GM18502 (cell line): ENCODE results near the gene SMARCD2.
"Not testable (repeated sequence)": the region's sequence is repeated elsewhere in the genome, so short reads cannot be mapped to it uniquely, and the experiment has no call there.

Source experiments
- ATAC-seq: cut with Tn5 transposase; IDR thresholded peaks from one replicate; pipeline ENCODE4 v1.9.1; 2021; ENCODE audit warnings: mild to moderate bottlenecking; ENCODE audit not compliant: unreplicated experiment, poor library complexity

The SMARCD2 gene

GRCh38 chr17:63817736-63818385 is 24.6 kb downstream of the SMARCD2 start:
- no peak for ATAC-seq

GRCh38 chr17:63816669-63817068 is 25.8 kb downstream of the SMARCD2 start:
- no peak for ATAC-seq

DNA sequence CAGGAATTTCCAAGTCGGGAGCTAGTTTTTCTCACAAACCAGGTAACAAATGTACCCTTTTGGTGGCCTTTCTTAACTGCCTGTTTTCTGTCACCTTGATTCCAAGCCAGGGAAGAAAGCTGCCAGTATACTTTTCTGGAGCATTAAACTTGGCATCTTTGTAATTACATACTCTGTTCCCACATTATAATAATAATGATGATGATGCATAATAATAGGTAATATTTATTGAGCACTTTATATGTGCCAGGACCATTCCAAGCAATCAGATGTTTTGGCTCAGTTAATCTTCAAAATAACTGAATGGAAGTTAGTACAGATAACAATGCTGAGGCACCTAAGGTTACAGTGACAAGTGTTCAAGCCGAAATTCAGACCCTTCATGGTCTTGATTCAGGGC is 26.4 kb downstream of the SMARCD2 start:
- ATAC-seq = no peak

DNA sequence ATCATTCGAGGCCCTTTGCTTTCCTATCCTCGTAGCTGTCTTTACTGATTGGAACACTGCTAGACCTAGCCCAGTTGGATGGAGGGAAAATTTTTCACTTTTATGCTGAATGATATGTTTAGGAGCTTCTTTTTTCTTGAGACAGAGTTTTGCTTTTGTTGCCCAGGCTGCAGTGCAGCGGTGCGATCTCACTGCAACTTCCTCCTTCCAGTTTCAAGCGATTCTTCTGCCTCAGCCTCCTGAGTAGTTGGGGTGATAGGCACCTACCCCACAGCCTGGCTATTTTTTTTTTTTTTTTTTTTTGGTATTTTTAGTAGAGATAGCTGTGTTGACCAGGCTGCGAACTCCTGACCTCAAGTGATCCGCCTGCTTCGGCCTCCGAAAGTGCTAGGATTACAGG is 32.5 kb downstream of the SMARCD2 start:
- ATAC-seq = no peak

GRCh38 chr17:63805591-63805990 is 36.9 kb downstream of the SMARCD2 start:
- no peak for ATAC-seq

GRCh38 chr17:63804328-63804727 is 38.2 kb downstream of the SMARCD2 start:
- no peak for ATAC-seq

DNA sequence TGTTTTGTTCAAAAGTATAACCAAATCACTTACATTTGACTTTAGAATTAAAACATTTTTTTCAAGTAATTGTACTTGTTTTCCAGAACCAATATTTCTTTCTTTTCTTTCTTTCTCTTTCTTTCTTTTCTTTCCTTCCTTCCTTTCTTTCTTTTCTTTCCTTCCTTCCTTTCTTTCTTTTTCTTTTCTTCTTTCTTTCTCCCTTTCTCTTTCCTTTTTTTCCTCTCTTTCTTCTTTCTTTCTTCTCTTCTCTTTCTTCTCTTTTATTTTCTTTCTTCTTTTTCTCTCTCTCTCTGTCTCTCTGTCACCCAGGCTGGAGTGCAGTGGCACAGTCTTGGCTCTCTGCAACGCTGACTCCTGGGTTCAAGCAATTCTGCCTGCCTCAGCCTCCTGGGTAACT is 41.7 kb downstream of the SMARCD2 start:
- no peak for ATAC-seq

DNA sequence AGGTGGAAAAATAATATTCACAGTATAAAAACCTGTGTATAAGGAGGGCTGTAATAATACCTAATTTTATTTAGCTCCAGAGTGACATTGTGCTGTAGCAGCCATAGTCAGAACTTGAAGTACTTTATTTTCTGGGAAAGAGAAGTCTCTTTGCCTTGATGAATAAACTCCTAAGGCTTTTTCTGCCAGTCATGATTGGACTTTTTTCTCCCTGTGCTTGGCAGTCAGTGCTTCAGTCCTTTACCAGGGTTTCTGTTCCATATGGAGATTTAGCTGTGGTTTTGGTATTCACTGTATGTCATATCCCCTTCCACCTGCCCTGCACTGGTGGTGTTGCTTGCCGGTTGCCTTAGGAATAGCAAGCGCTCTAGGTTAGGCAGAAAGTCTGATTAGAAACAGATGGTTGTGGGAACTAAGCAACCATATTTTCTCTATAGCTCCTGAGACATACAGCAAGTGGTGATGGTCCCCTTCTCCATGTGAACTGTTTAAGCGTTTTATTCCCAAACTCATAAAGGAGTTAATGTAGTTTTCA is 43.8 kb downstream of the SMARCD2 start:
- ATAC-seq = no peak

GRCh38 chr17:63796375-63796774 is 46.1 kb downstream of the SMARCD2 start:
- ATAC-seq = not testable (repeated sequence)

GRCh38 chr17:63792055-63792729 is 50.3 kb downstream of the SMARCD2 start:
- ATAC-seq = no peak

GRCh38 chr17:63790057-63790456 is 52.4 kb downstream of the SMARCD2 start:
- no peak for ATAC-seq

DNA sequence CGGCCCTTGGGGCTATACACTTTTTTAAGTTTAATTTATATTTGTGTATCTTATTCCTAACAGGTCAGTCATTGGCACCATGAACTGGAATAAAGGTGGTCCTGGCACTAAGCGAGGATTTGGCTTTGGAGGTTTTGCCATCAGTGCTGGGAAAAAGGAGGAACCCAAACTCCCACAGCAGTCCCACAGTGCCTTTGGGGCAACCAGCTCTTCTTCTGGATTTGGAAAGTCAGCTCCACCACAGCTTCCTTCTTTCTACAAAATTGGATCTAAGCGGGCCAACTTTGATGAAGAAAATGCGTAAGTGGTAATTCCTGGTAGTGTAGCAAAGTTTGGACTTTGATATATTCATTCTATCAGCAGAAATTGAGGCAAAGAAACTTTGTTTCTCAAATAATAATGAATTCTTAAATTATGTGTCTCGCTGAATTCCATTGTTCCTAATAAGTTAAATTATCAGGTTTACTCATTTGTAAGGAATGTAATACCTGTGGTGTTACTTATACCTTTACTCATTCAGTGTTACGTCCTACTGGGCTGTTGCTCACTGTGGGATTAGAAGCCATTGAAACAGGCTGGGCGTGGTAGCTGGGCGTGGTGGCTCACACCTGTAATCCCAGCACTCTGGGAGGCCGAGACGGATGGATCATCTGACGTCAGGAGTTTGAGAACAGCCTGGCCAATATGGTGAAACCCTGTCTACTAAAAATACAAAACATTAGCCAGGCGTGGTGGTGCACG is 55.3 kb downstream of the SMARCD2 start:
- no peak for ATAC-seq

- ATAC-seq = no peak
Measured at GRCh38 chr17:63786117-63786516, 56.4 kb downstream of the SMARCD2 start.

- no peak for ATAC-seq
Measured at GRCh38 chr17:63785556-63785955, 56.9 kb downstream of the SMARCD2 start.

DNA sequence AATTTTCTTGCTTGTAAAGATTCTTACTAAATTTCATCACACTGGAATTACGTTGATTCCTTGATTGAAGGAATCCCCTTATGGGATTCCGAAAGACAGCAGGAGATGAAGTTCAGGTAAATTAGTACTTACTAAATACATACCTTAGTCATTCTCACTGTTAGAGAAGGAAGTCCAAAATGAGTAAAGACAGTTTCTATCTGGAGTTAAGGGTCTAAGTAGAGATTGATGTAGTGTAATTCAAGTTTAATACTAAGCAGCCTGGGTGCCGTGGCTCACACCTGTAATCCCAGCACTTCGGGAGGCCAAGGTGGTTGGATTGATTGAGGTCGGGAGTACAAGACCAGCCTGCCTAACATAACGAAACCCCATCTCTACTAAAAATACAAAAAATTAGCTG is 59.0 kb downstream of the SMARCD2 start:
- ATAC-seq = no peak
